Hypothalamus (tissue), 51 donors: ENCODE data around the gene ZNF549.

Experiments used
- DNase-seq, 51 donors: peaks; one replicate each; lab custom pipeline; 2025; lab: John Stamatoyannopoulos, UW

ZNF549 gene

GRCh38 chr19:57566396-57567265 lies 39.5 kb downstream of the ZNF549 start:
- no peak for DNase-seq

- DNase-seq = peak in 1 of 51 donors; percentile 6
These were observed 43.6 kb downstream of the ZNF549 start for GRCh38 chr19:57570707-57571106.

DNA sequence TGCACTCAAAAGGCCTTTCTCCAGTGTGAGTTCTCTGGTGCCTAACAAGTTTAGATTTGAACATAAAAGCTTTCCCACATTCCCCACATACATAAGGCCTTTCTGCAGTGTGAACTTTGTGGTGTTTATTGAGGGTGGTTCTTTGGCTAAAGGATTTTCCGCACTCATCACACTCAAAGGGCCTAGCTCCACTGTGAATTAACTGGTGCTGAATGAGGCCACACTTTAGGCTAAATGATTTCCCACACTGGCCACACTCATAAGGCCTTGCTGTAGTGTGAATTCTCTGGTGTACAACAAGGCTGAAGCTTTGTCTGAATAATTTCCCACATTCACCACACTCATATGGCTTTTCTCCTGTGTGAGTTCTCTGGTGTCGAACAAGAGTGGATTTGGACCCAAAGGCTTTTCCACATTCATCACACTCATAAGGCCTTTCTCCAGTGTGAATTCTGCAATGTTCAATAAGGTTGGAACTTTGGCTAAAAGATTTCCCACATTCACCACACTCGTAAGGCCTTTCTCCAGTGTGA lies 45.3 kb downstream of the ZNF549 start:
- no peak for DNase-seq

DNA sequence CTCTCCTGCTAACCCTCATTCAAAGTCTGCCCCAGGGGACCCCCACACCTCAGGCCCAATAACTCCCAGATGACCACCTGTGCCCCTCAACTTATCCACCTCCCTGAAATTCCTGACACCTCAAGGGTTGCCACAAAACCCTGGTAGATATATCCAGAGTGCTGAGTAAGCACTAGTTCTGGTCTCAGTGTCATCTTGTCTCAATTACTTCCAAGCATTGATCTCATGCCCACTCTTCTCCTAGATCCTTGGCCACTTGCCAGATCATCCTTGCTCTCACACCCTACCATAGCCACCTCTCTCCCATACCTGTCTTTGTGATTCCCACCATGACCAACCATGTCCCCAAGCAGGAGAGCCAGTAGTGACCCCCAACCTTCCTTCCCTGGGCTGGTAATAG lies 49.5 kb downstream of the ZNF549 start:
- DNase-seq = no peak

- peak; percentile 39 to 98 (median 94) for DNase-seq
These were observed 51.5 kb downstream of the ZNF549 start, which contains the start of gene ZNF416 for GRCh38 chr19:57578487-57579205. TSS of gene ZNF416 (minus strand) at chr19:57578911. CDS start at chr19:57578704, 207 bp downstream.

GRCh38 chr19:57583104-57583520 lies 56.0 kb downstream of the ZNF549 start:
- no peak for DNase-seq

GRCh38 chr19:57583521-57584416 lies 56.6 kb downstream of the ZNF549 start, which contains the start of gene ZIK1:
TSS of gene ZIK1 (plus strand) at chr19:57584145. CDS start at chr19:57584357, 212 bp downstream.
- peak; percentile 42 to 98 (median 89) for DNase-seq

DNA sequence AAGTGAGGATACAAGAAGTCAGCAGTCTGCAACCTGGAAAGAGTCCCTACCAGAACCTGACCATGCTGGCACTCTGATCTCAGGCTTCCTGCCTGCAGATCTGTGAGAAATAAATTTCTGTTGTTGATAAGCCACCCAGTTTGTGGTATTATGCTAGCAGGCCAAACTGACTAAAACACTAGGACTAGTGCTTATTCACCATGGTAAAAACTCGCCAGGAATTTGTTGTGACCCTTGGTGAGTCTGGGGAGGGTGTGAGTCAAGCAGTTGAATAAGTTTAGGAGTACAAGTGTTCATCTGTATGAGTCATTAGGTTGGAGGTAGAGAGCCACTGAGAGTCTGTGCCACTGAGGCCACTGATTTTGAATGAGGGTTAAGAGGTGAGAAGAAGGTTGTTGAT lies 60.4 kb downstream of the ZNF549 start:
- DNase-seq = no peak

GRCh38 chr19:57599377-57599760 lies 72.2 kb downstream of the ZNF549 start:
- no peak for DNase-seq

GRCh38 chr19:57599761-57600383 lies 72.7 kb downstream of the ZNF549 start, which contains the start of gene ZNF530:
TSS of gene ZNF530 (plus strand) at chr19:57599885. CDS start at chr19:57604346, 4,461 bp downstream.
- DNase-seq = peak; percentile 41 to 95 (median 85)

GRCh38 chr19:57606931-57607330 lies 79.8 kb downstream of the ZNF549 start:
- no peak for DNase-seq
